NK-92 treated with Interleukin-12 subunit alpha and Interleukin-12 subunit beta, amount 100 ng/mL, for 24 hours (cell line): ENCODE data around the gene UBN2.
A peak's percentile ranks its signal among the peaks of the same experiment; 100 is the strongest.
"Not testable (repeated sequence)": the region's sequence is repeated elsewhere in the genome, so short reads cannot be mapped to it uniquely, and the experiment has no call there.

Source experiments
- DNase-seq: peaks from one replicate; lab custom pipeline; 2025; lab: John Stamatoyannopoulos, UW

UBN2 gene

GRCh38 chr7:139230774-139231512 lies at the start of gene UBN2:
UBN2 (plus strand) TSS chr7:139231237; CDS start chr7:139231485, 248 bp downstream.
- DNase-seq = peak; percentile 96

DNA sequence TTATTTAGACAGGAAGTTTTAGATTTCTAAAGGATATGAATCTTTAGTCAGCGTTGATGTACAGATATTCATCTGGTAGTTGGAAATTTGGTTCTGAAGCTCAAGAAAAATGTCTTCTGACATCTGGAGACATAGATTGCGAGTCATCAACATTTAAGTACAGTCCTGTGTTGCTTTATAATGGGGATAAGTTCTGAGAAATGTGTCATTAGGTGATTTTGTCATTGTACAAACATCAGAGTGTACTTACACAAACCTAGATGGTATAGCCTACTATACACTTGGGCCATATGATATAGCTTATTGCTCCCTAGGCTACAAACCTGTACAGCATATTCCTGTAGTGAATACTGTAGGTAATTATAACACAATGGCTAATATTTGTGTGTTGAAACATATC lies 49.6 kb upstream of the UBN2 start:
- DNase-seq = no peak

DNA sequence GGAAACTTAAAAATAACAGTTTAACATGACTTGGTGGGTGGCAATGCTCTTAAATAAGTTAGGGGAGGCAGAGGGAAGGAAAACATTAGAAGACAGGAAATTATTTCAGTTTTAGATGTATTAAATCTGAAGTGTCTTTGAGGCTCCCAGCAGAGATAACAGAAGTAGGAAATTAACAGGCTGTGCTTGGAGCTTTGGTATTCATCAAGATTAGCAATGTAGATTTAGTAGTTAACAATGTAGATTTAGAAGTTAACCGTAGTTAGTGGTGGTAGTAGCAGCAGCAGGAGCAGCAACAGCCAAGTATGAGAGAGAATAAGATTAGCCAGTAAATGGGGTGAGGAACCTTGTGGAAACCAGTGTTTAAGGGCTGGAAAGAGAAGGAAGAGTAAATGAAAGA lies 48.7 kb upstream of the UBN2 start:
- no peak for DNase-seq

- DNase-seq = no peak
These were observed 47.8 kb upstream of the UBN2 start for GRCh38 chr7:139183251-139183650.

GRCh38 chr7:139183878-139184338 lies 47.1 kb upstream of the UBN2 start:
- DNase-seq = no peak

DNA sequence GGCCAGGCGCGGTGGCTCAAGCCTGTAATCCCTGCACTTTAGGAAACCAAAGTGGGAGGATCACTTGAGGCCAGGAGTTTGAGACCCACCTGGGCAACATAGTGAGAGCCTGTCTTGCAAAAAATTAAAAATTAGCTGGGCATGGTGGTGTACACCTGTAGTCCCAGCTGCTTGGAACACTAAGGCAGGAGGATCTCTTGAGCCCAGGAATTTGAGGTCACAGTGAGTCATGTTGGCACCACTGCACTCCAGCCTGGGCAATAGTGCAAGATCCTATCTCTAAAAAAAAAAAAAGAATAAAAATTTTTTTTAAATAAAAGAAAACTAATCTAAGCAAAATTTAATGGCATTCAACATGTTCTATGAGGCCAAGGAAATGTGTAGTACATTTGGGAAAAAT lies 44.9 kb upstream of the UBN2 start:
- no peak for DNase-seq

DNA sequence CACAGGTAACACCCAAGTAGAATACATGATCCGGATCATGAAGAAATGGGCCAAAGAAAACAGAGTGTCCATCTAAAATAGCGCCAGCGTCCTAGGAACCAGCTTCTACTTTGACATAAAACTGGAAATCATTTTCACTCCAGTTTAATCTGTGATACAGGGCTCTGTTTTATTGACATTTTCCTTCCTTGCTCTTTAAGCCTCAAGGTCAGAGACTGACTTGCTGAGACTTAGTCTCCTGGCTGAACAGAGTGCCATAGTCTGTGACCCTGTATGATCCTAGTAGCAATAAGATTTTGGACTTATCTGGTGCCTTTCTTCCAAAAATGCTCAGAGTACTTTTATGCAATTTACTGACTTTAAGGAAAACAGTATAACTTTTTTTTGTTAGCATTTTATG lies 41.7 kb upstream of the UBN2 start:
- no peak for DNase-seq

DNA sequence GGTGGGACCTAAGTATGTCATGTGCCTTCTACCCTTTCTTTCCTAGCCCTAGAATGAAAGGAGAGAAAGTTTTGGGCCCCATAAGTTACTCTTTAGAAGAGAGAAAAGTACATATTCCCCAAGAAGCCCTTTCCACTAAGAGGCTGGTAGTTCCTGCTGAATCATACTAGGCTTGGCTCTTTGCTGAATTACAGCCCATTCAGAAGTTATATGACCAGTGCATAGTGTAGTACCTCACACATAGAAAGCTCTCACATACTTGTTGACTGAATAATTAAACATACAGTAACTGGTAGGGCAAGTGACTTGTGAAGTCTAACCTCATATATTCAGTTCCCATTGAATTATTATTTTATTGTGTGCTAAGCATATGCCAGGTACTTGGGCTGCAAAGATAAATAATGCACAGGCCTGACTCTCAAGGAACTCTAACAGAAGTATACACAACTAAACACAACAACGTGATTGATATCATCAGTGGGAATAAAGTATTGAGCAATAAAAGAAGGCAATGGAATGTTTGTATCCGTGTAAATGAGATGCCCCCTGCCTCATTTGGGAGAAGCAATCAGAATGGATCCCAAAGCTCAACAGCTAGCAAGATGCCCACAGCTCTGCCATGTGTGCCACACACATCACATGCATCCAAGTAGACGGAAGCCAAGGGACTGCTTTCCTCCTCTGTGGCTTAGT lies 38.9 kb upstream of the UBN2 start:
- no peak for DNase-seq

- no peak for DNase-seq
These were observed 30.7 kb upstream of the UBN2 start for GRCh38 chr7:139200382-139200781.

GRCh38 chr7:139203992-139204391 lies 27.0 kb upstream of the UBN2 start:
- DNase-seq = no peak

- DNase-seq = no peak
These were observed 25.2 kb upstream of the UBN2 start for GRCh38 chr7:139205843-139206242.

DNA sequence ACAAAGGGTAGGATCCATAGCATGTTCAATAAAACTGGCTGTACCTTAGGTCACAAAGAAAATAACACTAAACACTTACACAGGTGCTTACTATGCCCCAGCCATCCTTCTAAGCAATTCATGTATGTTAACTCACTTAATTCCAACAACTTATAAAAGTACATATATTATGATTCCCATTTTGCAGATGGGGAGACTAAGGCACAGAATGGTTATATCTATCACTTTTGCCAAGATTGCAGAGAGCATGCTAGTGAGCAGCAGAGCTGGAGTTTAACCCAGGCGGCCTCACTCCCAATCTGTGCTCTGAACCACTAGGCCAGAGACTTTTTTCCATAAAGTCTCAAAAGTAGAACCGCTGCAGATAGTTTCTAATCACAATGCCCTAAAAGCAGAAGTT lies 18.9 kb upstream of the UBN2 start:
- DNase-seq = no peak

DNA sequence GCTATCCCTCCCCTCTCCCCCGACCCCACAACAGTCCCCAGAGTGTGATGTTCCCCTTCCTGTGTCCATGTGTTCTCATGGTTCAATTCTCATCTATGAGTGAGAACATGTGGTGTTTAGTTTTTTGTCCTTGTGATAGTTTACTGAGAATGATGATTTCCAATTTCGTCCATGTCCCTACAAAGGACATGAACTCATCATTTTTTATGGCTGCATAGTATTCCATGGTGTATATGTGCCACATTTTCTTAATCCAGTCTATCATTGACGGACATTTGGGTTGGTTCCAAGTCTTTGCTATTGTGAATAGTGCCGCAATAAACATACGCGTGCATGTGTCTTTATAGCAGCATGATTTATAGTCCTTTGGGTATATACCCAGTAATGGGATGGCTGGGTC lies 17.5 kb upstream of the UBN2 start:
- not testable (repeated sequence) for DNase-seq

DNA sequence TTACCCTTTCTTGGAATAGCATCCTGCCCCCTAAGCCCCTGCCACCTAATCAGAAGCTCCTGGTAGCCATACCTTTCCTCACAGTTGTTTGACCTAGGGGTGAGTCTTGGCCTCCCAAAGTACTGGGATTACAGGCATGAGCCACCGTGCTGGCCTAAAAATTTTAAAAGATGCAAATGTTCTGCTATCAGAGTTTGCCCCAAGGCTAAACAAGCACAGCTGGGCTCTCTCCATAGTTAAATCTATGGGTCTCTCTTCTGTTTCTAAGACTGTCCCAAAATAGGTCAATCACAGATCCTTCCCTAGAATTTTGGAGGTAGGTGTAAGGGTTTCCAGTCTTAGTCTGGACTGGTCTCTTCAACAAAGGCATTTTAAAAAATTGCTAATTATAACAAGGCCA lies 12.9 kb upstream of the UBN2 start:
- no peak for DNase-seq

DNA sequence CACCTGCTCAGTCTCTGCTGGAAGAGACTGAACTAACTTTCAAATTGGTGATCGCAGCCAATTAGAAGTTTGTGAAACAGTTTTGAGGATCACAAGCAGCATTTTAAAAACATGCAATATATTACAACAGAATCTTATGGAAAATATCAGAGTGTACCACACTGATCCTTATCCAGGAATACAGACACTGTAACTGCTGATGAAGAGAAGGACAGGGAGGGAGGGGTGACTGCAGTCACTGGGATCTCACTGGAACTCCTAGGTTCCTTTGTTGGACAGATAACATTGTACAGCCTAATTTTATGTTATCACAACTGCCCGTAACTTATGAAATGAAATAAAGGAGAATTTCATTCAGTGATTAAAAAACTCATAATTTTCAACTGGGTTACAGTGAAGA lies 6.8 kb upstream of the UBN2 start:
- DNase-seq = no peak

- not testable (repeated sequence) for DNase-seq
These were observed 6.2 kb upstream of the UBN2 start for GRCh38 chr7:139224836-139225235.

DNA sequence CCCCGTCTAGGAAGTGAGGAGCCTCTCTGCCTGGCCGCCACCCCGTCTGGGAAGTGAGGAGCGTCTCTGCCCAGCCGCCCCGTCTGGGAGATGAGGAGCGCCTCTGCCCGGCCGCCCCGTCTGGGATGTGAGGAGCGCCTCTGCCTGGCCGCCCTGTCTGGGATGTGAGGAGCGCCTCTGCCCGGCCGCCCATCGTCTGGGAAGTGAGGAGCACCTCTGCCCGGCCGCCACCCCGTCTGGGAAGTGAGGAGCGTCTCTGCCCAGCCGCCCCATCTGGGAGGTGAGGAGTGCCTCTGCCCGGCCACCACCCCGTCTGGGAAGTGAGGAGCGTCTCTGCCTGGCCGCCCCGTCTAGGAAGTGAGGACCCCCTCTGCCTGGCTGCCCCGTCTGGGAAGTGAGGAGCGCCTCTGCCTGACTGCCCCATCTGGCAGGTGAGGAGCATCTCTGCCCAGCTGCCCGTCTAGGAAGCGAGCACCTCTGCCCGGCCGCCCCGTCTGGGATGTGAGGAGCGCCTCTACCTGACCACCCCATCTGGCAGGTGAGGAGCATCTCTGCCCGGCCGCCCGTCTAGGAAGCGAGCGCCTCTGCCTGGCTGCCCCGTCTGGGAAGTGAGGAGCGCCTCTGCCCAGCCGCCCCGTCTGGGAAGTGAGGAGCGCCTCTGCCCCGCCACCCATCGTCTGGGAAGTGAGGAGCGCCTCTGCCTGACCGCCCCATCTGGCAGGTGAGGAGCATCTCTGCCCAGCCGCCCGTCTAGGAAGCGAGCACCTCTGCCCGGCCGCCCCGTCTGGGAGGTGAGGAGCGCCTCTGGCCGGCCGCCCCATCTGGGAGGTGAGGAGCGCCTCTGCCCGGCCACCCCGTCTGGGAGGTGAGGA lies 5.5 kb upstream of the UBN2 start:
- not testable (repeated sequence) for DNase-seq

DNA sequence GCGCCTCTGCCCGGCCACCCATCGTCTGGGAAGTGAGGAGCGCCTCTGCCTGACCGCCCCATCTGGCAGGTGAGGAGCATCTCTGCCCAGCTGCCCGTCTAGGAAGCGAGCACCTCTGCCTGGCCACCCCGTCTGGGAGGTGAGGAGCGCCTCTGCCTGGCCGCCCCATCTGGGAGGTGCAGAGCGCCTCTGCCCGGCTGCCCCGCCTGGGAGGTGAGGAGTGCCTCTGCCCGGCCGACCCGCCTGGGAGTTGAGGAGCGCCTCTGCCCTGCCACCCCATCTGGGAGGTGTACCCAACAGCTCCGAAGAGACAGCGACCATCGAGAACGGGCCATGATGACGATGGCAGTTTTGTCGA lies 4.9 kb upstream of the UBN2 start:
- DNase-seq = not testable (repeated sequence)

- DNase-seq = not testable (repeated sequence)
These were observed 4.0 kb upstream of the UBN2 start for GRCh38 chr7:139226988-139227488.

DNA sequence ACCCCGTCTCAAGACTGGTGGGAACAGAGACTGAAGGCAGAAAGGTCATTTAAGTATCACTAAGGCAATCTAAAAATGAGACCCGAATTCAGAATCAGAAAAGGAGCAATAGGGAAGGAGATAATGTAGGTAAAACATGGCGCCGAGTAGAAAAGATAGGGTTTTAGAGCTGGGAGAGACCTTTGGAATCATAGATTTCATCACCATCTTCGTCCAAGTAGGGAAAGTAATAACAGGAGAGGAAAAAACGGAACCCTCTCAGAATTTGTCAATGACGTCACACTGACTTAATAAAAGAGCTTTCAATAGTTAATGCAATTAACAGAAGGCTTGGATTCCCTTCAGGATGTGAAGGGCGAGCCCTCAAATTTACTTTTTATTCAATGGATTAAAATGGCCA lies 1.0 kb upstream of the UBN2 start:
- no peak for DNase-seq

- no peak for DNase-seq
These were observed 608 bp upstream of the UBN2 start for GRCh38 chr7:139230484-139230773.

- no peak for DNase-seq
These were observed 708 bp downstream of the UBN2 start for GRCh38 chr7:139231513-139232376.
